Testis (tissue), 5 donors: ENCODE measurements around the gene GABRQ. TPM values are rescaled to one million over a fixed set of nuclear protein-coding genes. Genes with fewer than 3 reads are reported as not detected.

ENCODE experiments used
- DNase-seq: peaks from one replicate; pipeline ENCODE4 v3.0.0-alpha.2; 2019
- H3K27ac ChIP-seq, 2 donors: fragments of 200-600 bp; sonication (generic); one replicate each; pipeline ENCODE4 v1.5.1; 2019
- H3K27me3 ChIP-seq: fragments of 200-600 bp; sonication (generic); one replicate; pipeline ENCODE4 v1.5.1; 2019
- H3K36me3 ChIP-seq: fragments of 200-600 bp; sonication (generic); one replicate; pipeline ENCODE4 v1.5.1; 2017; ENCODE audit warnings: low read depth; ENCODE audit errors: missing control alignments
- H3K4me1 ChIP-seq: fragments of 200-600 bp; sonication (generic); one replicate; pipeline ENCODE4 v1.5.1; 2019
- H3K4me3 ChIP-seq, 2 donors: fragments of 200-600 bp; sonication (generic); one replicate each; pipeline ENCODE4 v1.5.1; 2017 to 2019
- H3K9me3 ChIP-seq: fragments of 200-600 bp; sonication (generic); one replicate; pipeline ENCODE4 v1.5.1; 2017
- POLR2A ChIP-seq: fragments of 450-650 bp; IDR thresholded peaks from one replicate; pipeline ENCODE4 v1.6.1; 2017; ENCODE audit warnings: antibody characterized with exemption, mild to moderate bottlenecking, moderate library complexity
- WGBS, 2 donors: methylation state at CpG; one replicate each; pipeline ENCODE4 v1.1.5; 2018; 5-methylcytosine and 5-hydroxymethylcytosine counted together
- intact Hi-C: fragments of 100-400 bp; cut with DNase I; formaldehyde crosslinking; loops from one replicate; pipeline ENCODE4 v1.15.1; 2023; ENCODE audit warnings: low total_unique reads
- long read RNA-seq, 2 donors: transcript quantifications; one replicate each; lab custom pipeline, GENCODE V29; 2026
- polyA plus RNA-seq: library from polyadenylated mRNA; stranded (reverse); fragments of 350-450 nt; fragmentation: Illumina TruSeq; extraction: RNeasy Lipid Tissue Mini Kit (QIAGEN cat#74804); gene quantifications from one replicate; pipeline ENCODE4 v1.2.3, GENCODE V29; 2014; ENCODE audit warnings: low read depth, low replicate concordance; ENCODE audit not compliant: insufficient read depth
- total RNA-seq, 2 donors: library from RNA; depleted of rRNA; stranded (reverse); fragments of >200 nt; gene quantifications; one replicate each; pipeline ENCODE4 v1.2.3, GENCODE V29; 2016
- TF ChIP-seq, protein P1 (sequence below), 3 experiments: fragments of 450-650 bp in 2 of 3; fragments of 200-600 bp in 1 of 3; sonication (generic) in 1 of 3; IDR thresholded peaks; one replicate each; pipeline ENCODE4 v1.5.1; 2016 to 2019; ENCODE audit warnings: antibody characterized with exemption in 3 of 3, mild to moderate bottlenecking in 2 of 3, moderate library complexity in 1 of 3

GABRQ gene
- total RNA-seq (1 to 10 TPM; 3.5 to 9.6 TPM), polyA plus RNA-seq (2.4 TPM)
- long read RNA-seq, donor 1, result 0 reads
- long read RNA-seq, donor 2, result 0 reads

DNA sequence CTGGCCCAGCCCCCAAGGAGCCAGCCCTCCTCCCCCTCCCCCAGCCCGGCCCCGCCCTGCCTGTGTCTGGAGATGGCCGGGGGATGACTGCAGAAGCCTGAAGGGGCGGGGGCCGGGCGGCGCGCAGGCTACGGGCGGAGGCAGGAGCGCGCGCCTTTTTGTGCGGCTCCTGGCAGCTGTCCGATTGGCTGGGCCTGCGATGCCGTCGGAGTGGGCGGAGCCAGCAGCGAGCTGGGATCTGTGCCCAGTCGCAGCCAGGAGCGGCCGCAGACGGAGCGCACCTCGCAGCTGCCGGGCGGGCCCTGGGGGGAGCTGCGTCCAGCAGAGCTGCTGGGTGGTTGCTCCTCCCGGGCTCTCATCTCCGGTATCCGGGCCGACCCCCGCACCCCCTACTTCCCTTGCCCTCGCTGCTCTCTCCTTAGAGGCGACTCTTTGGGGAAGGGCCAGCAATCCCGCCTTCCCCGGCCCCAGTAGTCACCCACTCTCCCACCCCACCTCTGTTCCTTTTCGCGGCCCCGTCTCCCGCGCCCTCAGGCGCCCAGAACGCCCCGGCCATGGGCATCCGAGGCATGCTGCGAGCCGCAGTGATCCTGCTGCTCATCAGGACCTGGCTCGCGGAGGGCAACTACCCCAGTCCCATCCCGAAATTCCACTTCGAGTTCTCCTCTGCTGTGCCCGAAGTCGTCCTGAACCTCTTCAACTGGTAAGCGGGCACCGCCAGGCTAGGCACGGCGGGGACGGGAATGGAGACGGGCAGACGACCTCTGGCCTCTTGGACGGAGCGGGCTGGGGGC is at the start of gene GABRQ:
Gene GABRQ, plus strand, starts transcription at position 247 of the 794 bp plus-strand sequence. Its CDS starts 308 bp downstream, at position 555.
- Histone ChIP-seq H3K36me3 (no peaks in the 10 kb centered on the region), H3K9me3 (no peaks in the 10 kb centered on the region), H3K4me1 (no peaks in the 10 kb centered on the region), H3K27ac (no peak within 1 kb of the TSS), H3K27me3 (no peaks in the 10 kb centered on the region), H3K4me3 (peak within 1 kb of the TSS; percentile 9 to 50)
- TF ChIP-seq POLR2A, result no peak
- TF ChIP-seq, protein P1, sequence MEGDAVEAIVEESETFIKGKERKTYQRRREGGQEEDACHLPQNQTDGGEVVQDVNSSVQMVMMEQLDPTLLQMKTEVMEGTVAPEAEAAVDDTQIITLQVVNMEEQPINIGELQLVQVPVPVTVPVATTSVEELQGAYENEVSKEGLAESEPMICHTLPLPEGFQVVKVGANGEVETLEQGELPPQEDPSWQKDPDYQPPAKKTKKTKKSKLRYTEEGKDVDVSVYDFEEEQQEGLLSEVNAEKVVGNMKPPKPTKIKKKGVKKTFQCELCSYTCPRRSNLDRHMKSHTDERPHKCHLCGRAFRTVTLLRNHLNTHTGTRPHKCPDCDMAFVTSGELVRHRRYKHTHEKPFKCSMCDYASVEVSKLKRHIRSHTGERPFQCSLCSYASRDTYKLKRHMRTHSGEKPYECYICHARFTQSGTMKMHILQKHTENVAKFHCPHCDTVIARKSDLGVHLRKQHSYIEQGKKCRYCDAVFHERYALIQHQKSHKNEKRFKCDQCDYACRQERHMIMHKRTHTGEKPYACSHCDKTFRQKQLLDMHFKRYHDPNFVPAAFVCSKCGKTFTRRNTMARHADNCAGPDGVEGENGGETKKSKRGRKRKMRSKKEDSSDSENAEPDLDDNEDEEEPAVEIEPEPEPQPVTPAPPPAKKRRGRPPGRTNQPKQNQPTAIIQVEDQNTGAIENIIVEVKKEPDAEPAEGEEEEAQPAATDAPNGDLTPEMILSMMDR (IDR thresholded peaks at IDR 0.05), result no peak
- WGBS, 2 donors, result 4% methylated on average over 26 of the region's 64 CpGs; no CpG with 5 or more reads in 1 of the 2 donors
- peak; percentile 84 for DNase-seq
- intact Hi-C loops, result loop anchor here (10.0 kb wide), 1 partner anchor 883 kb away; no protein-coding TSS in a partner anchor

DNA sequence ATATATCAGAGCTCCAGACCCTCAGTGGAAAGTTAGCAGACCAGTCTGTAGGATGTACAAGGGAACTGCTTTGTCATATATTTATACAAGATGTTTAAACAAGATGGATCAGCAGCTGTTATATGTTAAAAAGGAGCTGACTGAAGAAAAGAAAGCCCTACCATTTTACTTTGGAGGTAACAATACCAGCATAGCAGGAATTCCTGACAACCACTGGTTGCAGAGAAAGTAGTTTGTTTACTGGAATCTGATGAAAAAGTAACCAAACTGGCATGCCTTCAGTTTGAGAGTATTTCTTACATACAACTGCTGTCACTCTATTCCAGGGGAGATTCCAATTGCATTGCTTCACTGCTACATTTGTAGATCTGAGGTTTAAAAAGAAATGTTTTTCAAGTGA is 49.5 kb upstream of the GABRQ start:
- intact Hi-C loops, result no loop called here
- DNase-seq, result no peak
- no peak for TF ChIP-seq POLR2A
- TF ChIP-seq, protein P1 (IDR thresholded peaks at IDR 0.05), result no peak

DNA sequence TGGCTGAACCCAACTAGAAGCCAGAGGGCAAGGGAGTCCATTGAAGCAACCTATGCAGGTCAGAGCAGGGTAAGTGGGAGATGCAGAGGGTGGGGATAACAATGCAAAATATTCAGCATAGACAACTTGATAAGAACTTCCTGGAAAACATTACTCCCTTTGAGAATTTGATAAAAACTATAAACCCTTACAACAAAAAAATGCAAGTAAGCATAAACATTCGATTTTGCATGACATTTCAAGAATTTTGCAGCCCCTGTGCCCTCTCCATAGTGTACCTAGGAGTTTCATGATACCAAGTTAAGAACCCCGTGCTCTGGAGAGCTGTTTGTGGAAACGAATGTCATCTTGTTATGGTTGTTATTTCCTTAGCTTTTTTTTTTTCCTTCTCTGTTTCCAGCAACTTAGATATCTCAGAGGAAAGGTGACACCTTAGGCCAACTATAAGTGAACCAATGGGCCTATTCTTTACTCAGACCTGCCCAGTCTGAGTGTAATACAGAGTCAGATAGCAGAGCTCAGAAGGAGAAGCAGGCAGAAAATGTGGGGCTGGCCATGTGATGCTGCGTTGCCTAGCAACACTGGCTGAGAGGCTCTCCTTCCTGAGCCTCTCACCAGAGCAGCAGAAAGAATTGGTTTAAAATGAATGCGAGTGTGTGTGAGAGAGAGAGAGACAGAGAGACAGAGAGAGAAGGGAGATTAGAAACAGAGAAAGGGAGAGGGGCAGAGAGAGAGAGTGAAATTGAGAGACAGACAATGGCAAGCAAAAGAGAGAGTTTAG is 36.7 kb upstream of the GABRQ start:
- Histone ChIP-seq H3K4me3 (no peak overlapping the region), H3K27me3 (no peaks in the 10 kb centered on the region), H3K27ac (no peak overlapping the region), H3K4me1 (no peaks in the 10 kb centered on the region), H3K9me3 (no peaks in the 10 kb centered on the region), H3K36me3 (no peaks in the 10 kb centered on the region)
- TF ChIP-seq, protein P1 (IDR thresholded peaks at IDR 0.05), result no peak
- no peak for TF ChIP-seq POLR2A
- 56 to 65% methylated on average over 5 of the region's 5 CpGs for WGBS, 2 donors
- no peak for DNase-seq
- intact Hi-C loops, result no loop called here

More for the DNA sequence above, 49.5 kb upstream of the GABRQ start:
- Histone ChIP-seq H3K27ac (no peak overlapping the region), H3K36me3 (no peaks in the 10 kb centered on the region), H3K4me1 (no peaks in the 10 kb centered on the region), H3K9me3 (no peaks in the 10 kb centered on the region), H3K4me3 (no peak overlapping the region), H3K27me3 (no peaks in the 10 kb centered on the region)

DNA sequence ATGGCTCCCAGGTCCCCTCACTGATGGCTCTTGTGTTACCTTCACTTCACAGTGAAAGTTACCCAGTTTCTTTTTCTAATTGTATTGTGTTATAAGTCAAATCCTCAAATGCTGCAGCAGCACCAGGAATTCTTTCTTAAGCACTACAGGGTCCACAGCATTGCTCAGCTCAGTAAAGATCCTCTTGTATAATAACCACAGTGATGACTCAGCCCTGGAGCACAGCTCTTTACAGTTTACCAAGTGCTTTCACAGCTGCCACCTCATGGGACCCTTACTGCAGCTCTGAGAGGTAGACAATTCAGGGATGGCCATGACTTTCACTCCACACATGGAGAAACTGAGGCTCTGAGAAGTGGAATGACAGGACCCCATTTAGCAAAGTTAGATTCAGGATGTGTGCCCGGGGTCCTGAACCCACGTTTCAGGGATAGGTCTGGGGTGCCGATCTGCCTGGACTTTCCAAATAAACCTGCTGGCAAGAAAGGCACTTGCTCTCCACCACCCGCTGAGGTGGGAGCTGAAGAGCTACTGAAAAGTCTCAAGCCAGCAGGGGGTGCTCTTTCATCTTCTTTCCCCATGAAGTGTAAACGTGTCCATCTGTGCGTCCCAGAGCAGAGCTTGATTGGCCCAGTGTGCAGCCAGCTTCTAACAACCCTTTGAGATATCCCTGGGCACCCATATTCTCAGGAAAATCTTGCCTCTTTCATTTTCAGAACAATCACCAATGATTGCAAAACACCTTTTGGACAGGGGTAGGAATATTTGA is 35.7 kb upstream of the GABRQ start:
- Histone ChIP-seq H3K27me3 (no peaks in the 10 kb centered on the region), H3K4me1 (no peaks in the 10 kb centered on the region), H3K27ac (no peak overlapping the region), H3K9me3 (no peaks in the 10 kb centered on the region), H3K4me3 (no peak overlapping the region), H3K36me3 (no peaks in the 10 kb centered on the region)
- intact Hi-C loops, result no loop called here
- 39% methylated on average over 3 of the region's 6 CpGs; no CpG with 5 or more reads in 1 of the 2 donors for WGBS, 2 donors
- no peak for DNase-seq
- TF ChIP-seq, protein P1 (IDR thresholded peaks at IDR 0.05), result no peak
- TF ChIP-seq POLR2A, result no peak
